K562 (cell line): ENCODE measurements around the gene EPN3. TPM values are rescaled to one million over a fixed set of nuclear protein-coding genes. Genes with fewer than 3 reads are reported as not detected.
A peak's percentile ranks its signal among the peaks of the same experiment; 100 is the strongest.

Experiments
- ATAC-seq: fragments of 200-7000 bp; cut with Tn5 transposase; 3 replicates; pipeline ENCODE4 v1.9.1; 2020; ENCODE audit warnings: moderate library complexity
- BruUV-seq: library from RNA; stranded (reverse); fragments of 400-500 nt; replicated peaks from 2 replicates; lab custom pipeline; 2021; lab: Mats Ljungman, UMichigan
- CTCF ChIA-PET: fragments of 300-600 bp; formaldehyde crosslinking; extraction: SDS; loops from one replicate; lab custom pipeline; 2021; ENCODE audit warnings: low intra/inter-chr PET ratio; lab: Yijun Ruan, JAX
- POLR2A ChIA-PET: fragments of 300-600, 350-650 bp; sonication (Branson Sonifier 250); formaldehyde crosslinking; extraction: SDS; loops from one replicate; lab custom pipeline; 2021; ENCODE audit warnings: antibody characterized with exemption, inconsistent platforms; lab: Yijun Ruan, JAX
- DNase-seq, 4 experiments: peaks; one replicate each; pipeline versions ENCODE4 v3.0.0 to v3.0.0-alpha.2; 2011 to 2018; ENCODE audit warnings: low spot score in 3 of 4, mixed read lengths in 3 of 4; ENCODE audit errors: extremely low read depth in 1 of 4
- FAIRE-seq: peaks from 2 replicates; lab custom pipeline; 2011; peaks lifted over from hg19 to GRCh38; lab: Jason Lieb, UNC
- H2AFZ ChIP-seq: 2 replicates; pipeline ENCODE4 v1.6.0; 2011; ENCODE audit warnings: low read depth, low read length, control low read depth, inconsistent platforms
- H3K27ac ChIP-seq: fragments of 200-600 bp; 3 replicates; pipeline ENCODE4 v1.8.0; 2011; ENCODE audit warnings: low read depth, mild to moderate bottlenecking, control low read depth, inconsistent platforms, low read length, moderate library complexity, mixed read lengths; ENCODE audit errors: extremely low read depth
- H3K27me3 ChIP-seq, 2 experiments: fragments of 300-600 bp in 1 of 2; 2 replicates in 1 of 2; 3 replicates in 1 of 2; pipeline versions ENCODE4 v1.6.0 to v1.8.0; 2011; ENCODE audit warnings: inconsistent platforms in 2 of 2, low read length in 2 of 2, mild to moderate bottlenecking in 1 of 2, mixed read lengths in 1 of 2, moderate library complexity in 1 of 2; ENCODE audit not compliant: control insufficient read depth in 2 of 2, insufficient read depth in 2 of 2
- H3K36me3 ChIP-seq: fragments of 300-600 bp; 3 replicates; pipeline ENCODE4 v1.8.0; 2011; ENCODE audit warnings: mild to moderate bottlenecking, low read length, inconsistent platforms; ENCODE audit not compliant: control insufficient read depth, insufficient read depth
- H3K4me1 ChIP-seq, 2 experiments: fragments of 200-600 bp in 1 of 2; replicated peaks in 1 of 2; 2 replicates in 1 of 2; 3 replicates in 1 of 2; pipeline versions ENCODE4 v1.5.1 to v1.8.0; 2011; ENCODE audit warnings: inconsistent platforms in 2 of 2, low read length in 2 of 2, mild to moderate bottlenecking in 1 of 2, mixed read lengths in 1 of 2, moderate library complexity in 1 of 2; ENCODE audit not compliant: control insufficient read depth in 2 of 2, insufficient read depth in 2 of 2
- H3K4me2 ChIP-seq: 2 replicates; pipeline ENCODE4 v1.6.1; 2011; ENCODE audit warnings: low read length, control low read depth, inconsistent platforms, mixed read lengths; ENCODE audit not compliant: insufficient read depth
- H3K4me3 ChIP-seq: fragments of 200-600 bp; sonication (generic), shearing (Covaris generic); 2 replicates; pipeline ENCODE4 v1.5.1; 2016; ENCODE audit warnings: control low read depth, inconsistent platforms
- H3K79me2 ChIP-seq: fragments of 200-600 bp; 3 replicates; pipeline ENCODE4 v1.8.0; 2011; ENCODE audit warnings: low read length, inconsistent platforms; ENCODE audit not compliant: control insufficient read depth, insufficient read depth
- H3K9ac ChIP-seq, 2 experiments: 2 replicates each; pipeline versions ENCODE4 v1.6.0 to v1.6.1; 2011; ENCODE audit warnings: low read depth in 2 of 2, low read length in 2 of 2, control low read depth in 1 of 2, inconsistent platforms in 1 of 2, mild to moderate bottlenecking in 1 of 2, mixed read lengths in 1 of 2; ENCODE audit not compliant: insufficient read depth in 1 of 2
- H3K9me1 ChIP-seq: one replicate; pipeline ENCODE4 v1.6.0; 2011; ENCODE audit warnings: inconsistent platforms, mild to moderate bottlenecking, low read length, moderate library complexity; ENCODE audit not compliant: control insufficient read depth, insufficient read depth
- H3K9me3 ChIP-seq: replicated peaks from 2 replicates; pipeline ENCODE4 v1.5.1; 2011; ENCODE audit warnings: low read depth, low read length, inconsistent platforms; ENCODE audit not compliant: control insufficient read depth, insufficient read depth
- H4K20me1 ChIP-seq: replicated peaks from 2 replicates; pipeline ENCODE4 v1.6.1; 2011; ENCODE audit warnings: low read length, inconsistent platforms, mixed read lengths; ENCODE audit not compliant: control insufficient read depth, insufficient read depth
- BRD9 ChIP-seq: fragments of 450-650 bp; IDR thresholded peaks from 2 replicates; pipeline ENCODE4 v1.6.1; 2018; ENCODE audit warnings: low read depth; ENCODE audit not compliant: partially characterized antibody
- ESRRA ChIP-seq: fragments of 450-650 bp; IDR thresholded peaks from 2 replicates; pipeline ENCODE4 v1.6.1; 2014; ENCODE audit warnings: low read depth, mild to moderate bottlenecking, moderate library complexity, borderline replicate concordance
- FOXM1 ChIP-seq, 2 experiments: fragments of 450-650 bp in 1 of 2; sonication (generic) in 1 of 2; formaldehyde crosslinking in 1 of 2; IDR thresholded peaks; 2 replicates each; pipeline versions ENCODE4 v1.6.1 to v1.9.0; 2017 to 2022; ENCODE audit warnings: low read depth in 2 of 2, mild to moderate bottlenecking in 2 of 2, missing genetic modification reagents in 1 of 2, moderate library complexity in 1 of 2
- HDAC2 ChIP-seq: fragments of 450-650 bp; IDR thresholded peaks from 2 replicates; pipeline ENCODE4 v1.6.1; 2016; ENCODE audit warnings: mild to moderate bottlenecking
- NCOA4 ChIP-seq: fragments of 450-650 bp; IDR thresholded peaks from 2 replicates; pipeline ENCODE4 v1.6.1; 2018; ENCODE audit warnings: mild to moderate bottlenecking; ENCODE audit not compliant: partially characterized antibody
- NONO ChIP-seq, 2 experiments: fragments of 200-400 bp in 1 of 2; fragments of 450-650 bp in 1 of 2; formaldehyde crosslinking in 1 of 2; IDR thresholded peaks; 2 replicates each; pipeline ENCODE4 v1.6.1; 2017; ENCODE audit warnings: low read depth in 2 of 2, mild to moderate bottlenecking in 2 of 2, moderate library complexity in 2 of 2, low read length in 1 of 2
- PTRF ChIP-seq: fragments of 450-650 bp; IDR thresholded peaks from 2 replicates; pipeline ENCODE4 v1.6.1; 2016; ENCODE audit warnings: mild to moderate bottlenecking, missing genetic modification characterization, missing compliant biosample characterization
- REST ChIP-seq, 2 experiments: fragments of 450-650 bp; formaldehyde crosslinking in 1 of 2; IDR thresholded peaks; 2 replicates each; pipeline versions ENCODE4 v1.4.0 to v1.6.1; 2014 to 2020; ENCODE audit warnings: mild to moderate bottlenecking in 2 of 2, borderline replicate concordance in 1 of 2, low read depth in 1 of 2
- SRSF1 ChIP-seq: fragments of 200-400 bp; formaldehyde crosslinking; IDR thresholded peaks from 2 replicates; pipeline ENCODE4 v1.6.1; 2017; ENCODE audit warnings: mild to moderate bottlenecking, low read depth, low read length, moderate library complexity
- TCF7 ChIP-seq: sonication (generic); IDR thresholded peaks from 2 replicates; pipeline ENCODE4 v1.6.1; 2016; ENCODE audit warnings: antibody characterized with exemption, borderline replicate concordance
- U2AF1 ChIP-seq: fragments of 200-400 bp; formaldehyde crosslinking; optimal IDR thresholded peaks from 2 replicates; pipeline ENCODE3; 2017; ENCODE audit warnings: mild to moderate bottlenecking, low read depth, low read length, moderate library complexity
- ZNF354B ChIP-seq: fragments of 250-450 bp; sonication (Bioruptor Pico); IDR thresholded peaks from 2 replicates; pipeline ENCODE4 v1.4.0; 2020
- WGBS: fragments of 100-300 bp; shearing (Covaris generic); methylation state at CpG from one replicate; pipeline ENCODE4 v1.1.6; 2016; ENCODE audit warnings: low coverage, mixed read lengths; ENCODE audit not compliant: insufficient coverage; ENCODE audit errors: missing lambda C conversion rate; 5-methylcytosine and 5-hydroxymethylcytosine counted together
- in situ Hi-C: fragments of 300-500 bp; cut with MboI; formaldehyde crosslinking; loops from 4 replicates; pipeline ENCODE4 v1.15.0; 2018; ENCODE audit warnings: inconsistent platforms, mixed read lengths
- intact Hi-C: fragments of 100-400 bp; cut with micrococcal nuclease; formaldehyde crosslinking; loops from 2 replicates; pipeline ENCODE4 v1.14.2; 2022
- polyA plus RNA-seq, 8 experiments: library from polyadenylated mRNA; depleted of rRNA in 4 of 8; stranded (reverse) in 5 of 8; unstranded in 3 of 8; fragments of >200 nt; fragmentation: Nextera tagmentation in 2 of 8; fragmentation: Illumina TruSeq in 1 of 8; extraction: Ambion mirVana in 2 of 8; extraction: Trizol in 1 of 8; gene quantifications; 2 replicates each; pipeline versions ENCODE4 v1.2.1 to v1.2.3, GENCODE V29; 2011 to 2014; ENCODE audit warnings: inconsistent platforms in 1 of 8, missing spikeins in 1 of 8
- total RNA-seq, 7 experiments: library from RNA; depleted of rRNA in 6 of 7; stranded (reverse); fragments of >200 nt in 6 of 7; fragmentation: Illumina TruSeq in 2 of 7; extraction: Trizol in 2 of 7; gene quantifications; 2 replicates each; pipeline versions ENCODE4 v1.2.1 to v1.2.3, GENCODE V29; 2011 to 2021; ENCODE audit warnings: low replicate concordance in 1 of 7

The EPN3 gene
- total and polyA plus RNA-seq, 9 of the 15 experiments (the other 6 are each of a cell fraction or from before 2014, with no cell fraction given), result 0.16 TPM; not detected in 8

DNA sequence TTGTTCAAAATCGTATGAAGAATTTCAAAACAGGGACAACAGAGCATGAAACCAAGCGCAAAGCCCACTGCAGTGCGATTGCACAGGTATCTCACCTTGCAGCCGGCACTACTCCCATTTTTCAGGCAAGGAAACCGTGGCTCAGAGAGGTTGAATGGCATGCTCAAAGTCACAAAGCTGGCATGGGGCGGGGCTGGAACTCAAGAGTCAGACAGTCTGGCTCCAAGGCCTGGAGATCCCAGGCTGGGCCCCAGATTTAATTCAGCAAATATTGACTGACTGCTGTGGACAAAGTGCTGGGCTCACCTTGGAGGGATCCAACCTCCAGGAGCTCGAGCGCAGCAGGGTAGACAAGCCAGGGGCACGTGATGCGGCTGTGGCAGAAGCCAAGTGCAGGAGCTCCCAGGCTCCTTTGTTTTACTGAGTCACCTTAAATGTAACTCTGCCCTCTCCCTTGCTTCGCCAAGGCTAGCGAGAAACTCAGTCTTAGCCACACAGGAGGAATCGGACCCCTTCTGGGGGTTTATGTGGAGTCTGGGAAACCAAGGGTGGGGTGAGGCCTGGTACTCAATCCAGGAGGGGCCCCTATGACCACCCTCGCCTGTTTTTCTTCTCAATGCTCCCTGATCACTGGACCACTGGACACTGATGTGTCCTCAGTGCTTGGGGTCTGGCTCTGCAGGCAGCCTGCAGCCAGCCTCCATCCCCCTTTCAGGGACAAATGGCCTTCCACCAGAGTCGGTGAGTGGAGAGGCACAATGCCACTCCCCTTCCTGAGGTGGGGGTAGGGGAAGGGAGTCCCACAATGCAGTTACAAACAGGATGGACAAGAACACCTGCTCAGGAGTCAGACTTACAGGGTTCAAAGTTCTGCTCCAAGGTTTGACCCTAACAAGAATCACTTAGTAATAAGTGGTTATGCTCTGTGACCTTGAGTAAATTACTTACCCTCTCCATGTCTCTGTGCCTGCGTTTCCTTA lies 10.6 kb downstream of the EPN3 start:
- Histone ChIP-seq H3K4me2 (peak overlapping the region; percentile 96), H4K20me1 (0 out of 2 replicates have a peak, but pooled peaks cover 4% of the 10 kb centered on the region), H3K79me2 (no peaks in the 10 kb centered on the region), H3K9ac (peak overlapping the region in 1 of 2 experiments; percentile 78; a peak in 2 of 4 replicates), H3K27me3 (no peaks in the 10 kb centered on the region), H3K36me3 (no peaks in the 10 kb centered on the region), H3K4me3 (0 out of 2 replicates have a peak overlapping the region, but pooled peaks have one; percentile 41), H3K9me1 (no peaks in the 10 kb centered on the region), H2AFZ (peak overlapping the region; percentile 98), H3K27ac (no peak overlapping the region), H3K9me3 (no peaks in the 10 kb centered on the region), H3K4me1 (peaks cover 15 to 54% of the 10 kb centered on the region in 2 experiments; a peak in 4 of 5 replicates)
- DNase-seq (no peak), ATAC-seq (no peak), FAIRE-seq (no peak)
- WGBS, result 72% methylated on average over 16 of the region's 16 CpGs
- in situ Hi-C loops, result loop anchor here (10.0 kb wide), 1 partner anchor 412 kb away; no protein-coding TSS in a partner anchor
- CTCF ChIA-PET, result interaction anchor here (1.1 kb wide), 1 partner anchor 139 kb away, joined by 3 read pairs; no protein-coding TSS in a partner anchor
- BruUV-seq, result no TSS peak
- intact Hi-C loops, result no loop called here
- POLR2A ChIA-PET, result interaction anchor here (0.8 to 1.0 kb wide), 3 partner anchors 8 to 323 kb away, joined by 3 to 4 read pairs (median 3); partner anchors contain the start of gene TOB1
- TF ChIP-seq NCOA4 (no peak), U2AF1 (no peak), REST (IDR thresholded peaks at IDR 0.05; ENCODE audit: borderline replicate concordance) (no peak), REST (CRISPR knock-in tag; IDR thresholded peaks at IDR 0.05; ENCODE audit: low read depth) (no peak), NONO (IDR thresholded peaks at IDR 0.05; ENCODE audit: low read depth in 2 of 2, low read length in 1 of 2) (no peak), TCF7 (no peak), SRSF1 (no peak), BRD9 (no peak), ESRRA (no peak), PTRF (tag) (no peak), ZNF354B (no peak), HDAC2 (no peak), FOXM1 (IDR thresholded peaks at IDR 0.05; ENCODE audit: low read depth) (no peak), FOXM1 (CRISPR knock-in tag; IDR thresholded peaks at IDR 0.05; ENCODE audit: low read depth) (no peak)
